ENCODE data around the gene EVI2B. TPM values are rescaled to one million over a fixed set of nuclear protein-coding genes. Genes with fewer than 3 reads are reported as not detected.
"Not testable (repeated sequence)": the region's sequence is repeated elsewhere in the genome, so short reads cannot be mapped to it uniquely, and the experiment has no call there.

The EVI2B gene
- total RNA-seq, 1 donor from 2014 or later, result 0.85 TPM

GRCh38 chr17:31291820-31292219, 22.0 kb downstream of the EVI2B start:
- intact Hi-C loops (cut with DNase I), result no loop called here

GRCh38 chr17:31289790-31290189, 24.1 kb downstream of the EVI2B start:
- no peaks in the 10 kb centered on the region for H3K36me3 ChIP-seq
- DNase-seq (ENCODE audit: low spot score in 2 of 2), result no peak
- no peak overlapping the region for H3K27ac ChIP-seq
- H3K4me3 ChIP-seq, result no peak overlapping the region
- intact Hi-C loops (cut with DNase I), result no loop called here
- no peaks in the 10 kb centered on the region for H3K9me3 ChIP-seq
- no peaks in the 10 kb centered on the region for H3K27me3 ChIP-seq
- H3K4me1 ChIP-seq, result no peaks in the 10 kb centered on the region
- TF ChIP-seq CTCF (IDR thresholded peaks at IDR 0.05), result no peak

More at GRCh38 chr17:31291820-31292219, 22.0 kb downstream of the EVI2B start:
- Histone ChIP-seq H3K36me3 (peaks cover 0 to 4% of the 10 kb centered on the region in 2 donors), H3K4me1 (no peaks in the 10 kb centered on the region), H3K27me3 (no peaks in the 10 kb centered on the region), H3K27ac (no peak overlapping the region), H3K4me3 (no peak overlapping the region), H3K9me3 (no peaks in the 10 kb centered on the region)
- no peak for TF ChIP-seq CTCF (IDR thresholded peaks at IDR 0.05)
- DNase-seq (ENCODE audit: low spot score in 2 of 2), result no peak

DNA sequence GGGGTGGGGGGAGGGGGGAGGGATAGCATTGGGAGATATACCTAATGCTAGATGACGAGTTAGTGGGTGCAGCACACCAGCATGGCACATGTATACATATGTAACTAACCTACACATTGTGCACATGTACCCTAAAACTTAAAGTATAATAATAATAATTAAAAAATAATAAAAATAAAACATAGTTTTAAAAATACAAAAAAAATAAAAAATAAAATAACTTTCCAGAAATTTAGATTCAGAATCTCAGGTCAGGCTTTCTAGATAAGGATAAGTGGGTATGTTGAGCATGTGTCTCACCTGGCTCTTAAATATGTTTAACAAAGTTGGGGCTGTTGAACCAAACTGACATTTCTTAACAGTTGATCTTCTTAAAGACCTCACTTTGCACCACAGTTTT, 25.9 kb downstream of the EVI2B start:
- H3K9me3 ChIP-seq; H3K4me1 ChIP-seq; H3K27me3 ChIP-seq; H3K4me3 ChIP-seq; H3K27ac ChIP-seq; DNase-seq (ENCODE audit: low spot score in 2 of 2); intact Hi-C loops (cut with DNase I); H3K36me3 ChIP-seq: not testable (repeated sequence)

- Histone ChIP-seq H3K27me3 (no peaks in the 10 kb centered on the region), H3K4me1 (no peaks in the 10 kb centered on the region), H3K36me3 (peaks cover 0 to 4% of the 10 kb centered on the region in 2 donors), H3K4me3 (no peak overlapping the region), H3K27ac (no peak overlapping the region), H3K9me3 (no peaks in the 10 kb centered on the region)
- intact Hi-C loops (cut with DNase I), result no loop called here
- no peak for TF ChIP-seq CTCF (IDR thresholded peaks at IDR 0.05)
- DNase-seq (ENCODE audit: low spot score in 2 of 2), result no peak
Measured at GRCh38 chr17:31286587-31286986, 27.3 kb downstream of the EVI2B start.

DNA sequence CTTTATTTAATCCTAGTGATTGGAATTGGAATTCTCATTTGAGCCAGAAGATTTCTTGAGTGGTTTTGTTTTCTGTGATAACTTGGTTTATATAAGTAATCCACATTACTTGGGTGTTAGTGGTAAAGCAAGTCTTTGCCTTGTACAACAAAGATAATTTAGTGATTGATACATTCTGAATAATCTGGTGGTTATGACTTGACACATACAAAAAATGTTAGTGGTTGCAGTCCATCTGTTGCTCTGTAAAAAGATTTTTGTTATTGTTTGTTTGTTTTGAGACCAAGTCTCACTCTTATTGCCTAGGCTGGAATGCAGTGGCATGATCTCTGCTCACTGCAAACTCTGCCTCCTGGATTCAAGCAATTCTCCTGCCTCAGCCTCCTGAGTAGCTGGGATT, 30.0 kb downstream of the EVI2B start:
- H3K4me1 ChIP-seq, result no peaks in the 10 kb centered on the region
- H3K9me3 ChIP-seq, result no peaks in the 10 kb centered on the region
- TF ChIP-seq CTCF (IDR thresholded peaks at IDR 0.05), result no peak
- H3K36me3 ChIP-seq, result peaks cover 4 to 8% of the 10 kb centered on the region in 2 donors
- intact Hi-C loops (cut with DNase I), result no loop called here
- H3K27me3 ChIP-seq, result no peaks in the 10 kb centered on the region
- H3K27ac ChIP-seq, result no peak overlapping the region
- no peak for DNase-seq (ENCODE audit: low spot score in 2 of 2)
- H3K4me3 ChIP-seq, result no peak overlapping the region

- intact Hi-C loops (cut with DNase I), result no loop called here
- no peak overlapping the region for H3K27ac ChIP-seq
Measured at GRCh38 chr17:31281061-31281460, 32.8 kb downstream of the EVI2B start.

More at GRCh38 chr17:31281061-31281460, 32.8 kb downstream of the EVI2B start:
- H3K4me1 ChIP-seq, result no peaks in the 10 kb centered on the region
- H3K4me3 ChIP-seq, result no peak overlapping the region
- no peak for TF ChIP-seq CTCF (IDR thresholded peaks at IDR 0.05)
- H3K27me3 ChIP-seq, result no peaks in the 10 kb centered on the region
- no peaks in the 10 kb centered on the region for H3K9me3 ChIP-seq
- DNase-seq (ENCODE audit: low spot score in 2 of 2), result no peak
- H3K36me3 ChIP-seq, result peaks cover 12 to 15% of the 10 kb centered on the region in 2 donors
